Measurements from ENCODE around the gene YIF1A.

The YIF1A gene

GRCh38 chr11:66240781-66241136 lies 48.2 kb downstream of the YIF1A start:
- DNase-seq, result no peak

GRCh38 chr11:66239998-66240780 lies 48.8 kb downstream of the YIF1A start:
- DNase-seq, result no peak

- DNase-seq, result no peak
Measured at GRCh38 chr11:66239511-66239910, 49.4 kb downstream of the YIF1A start.

- DNase-seq, result no peak
Measured at GRCh38 chr11:66238786-66239413, 50.0 kb downstream of the YIF1A start.

GRCh38 chr11:66237867-66238266 lies 51.1 kb downstream of the YIF1A start:
- DNase-seq, result no peak

GRCh38 chr11:66235141-66235540 lies 53.8 kb downstream of the YIF1A start:
- DNase-seq, result no peak
